Activated gamma-delta T cell treated with anti-CD3 and anti-CD28 coated beads, Interleukin-2, amount 50 U/mL, for 16 hours (primary cell): Measurements from ENCODE around the gene AP4S1.

Experiments used
- DNase-seq: peaks from one replicate; pipeline ENCODE4 v3.0.0-alpha.2; 2020; ENCODE audit warnings: low read depth

AP4S1 gene

GRCh38 chr14:31006703-31007102, 18.7 kb upstream of the AP4S1 start:
- no peak for DNase-seq

- DNase-seq, result no peak
These were observed 15.4 kb upstream of the AP4S1 start for GRCh38 chr14:31009836-31010574.

GRCh38 chr14:31010935-31011334, 14.5 kb upstream of the AP4S1 start:
- no peak for DNase-seq

GRCh38 chr14:31013841-31014240, 11.6 kb upstream of the AP4S1 start:
- no peak for DNase-seq

GRCh38 chr14:31018057-31018645, 7.3 kb upstream of the AP4S1 start:
- DNase-seq, result no peak

- DNase-seq, result no peak
These were observed 4.4 kb upstream of the AP4S1 start for GRCh38 chr14:31020834-31021575.

- DNase-seq, result no peak
These were observed 3.9 kb upstream of the AP4S1 start for GRCh38 chr14:31021576-31021949.

- DNase-seq, result no peak
These were observed 3.1 kb upstream of the AP4S1 start for GRCh38 chr14:31022386-31022785.

- no peak for DNase-seq
These were observed 1.4 kb upstream of the AP4S1 start for GRCh38 chr14:31024010-31024480.

GRCh38 chr14:31024577-31025366, 677 bp upstream of the AP4S1 start:
- DNase-seq, result no peak

GRCh38 chr14:31026077-31026449, 614 bp downstream of the AP4S1 start, which contains the start of gene STRN3:
TSS of gene STRN3 (minus strand) at chr14:31026379. CDS start at chr14:31026185, 194 bp downstream.
- DNase-seq, result no peak

- DNase-seq, result peak; percentile 84
These were observed 1.2 kb downstream of the AP4S1 start for GRCh38 chr14:31026450-31027235.

- DNase-seq, result no peak
These were observed 2.4 kb downstream of the AP4S1 start for GRCh38 chr14:31027847-31028246.

GRCh38 chr14:31029016-31029970, 3.8 kb downstream of the AP4S1 start:
- DNase-seq, result no peak

- no peak for DNase-seq
These were observed 5.0 kb downstream of the AP4S1 start for GRCh38 chr14:31030469-31030868.

- DNase-seq, result no peak
These were observed 11.1 kb downstream of the AP4S1 start for GRCh38 chr14:31036552-31036951.

GRCh38 chr14:31037709-31038221, 12.3 kb downstream of the AP4S1 start:
- DNase-seq, result no peak

- no peak for DNase-seq
These were observed 13.2 kb downstream of the AP4S1 start for GRCh38 chr14:31038521-31039166.

GRCh38 chr14:31042300-31042699, 16.9 kb downstream of the AP4S1 start:
- no peak for DNase-seq
